ENCODE data around the gene ZNF764.
"Not testable (repeated sequence)": the region's sequence is repeated elsewhere in the genome, so short reads cannot be mapped to it uniquely, and the experiment has no call there.

ZNF764 gene

GRCh38 chr16:30527635-30528178 is 30.5 kb downstream of the ZNF764 start:
- no peak for DNase-seq (ENCODE audit: low read depth, low spot score)

- DNase-seq (ENCODE audit: low read depth, low spot score), result peak; percentile 91
These were observed 31.1 kb downstream of the ZNF764 start for GRCh38 chr16:30526823-30527634.

GRCh38 chr16:30526137-30526822 is 31.9 kb downstream of the ZNF764 start, which contains the start of gene ZNF768:
Gene ZNF768, minus strand, starts transcription at chr16:30526566. Its CDS starts 153 bp downstream, at chr16:30526413.
- no peak for DNase-seq (ENCODE audit: low read depth, low spot score)

GRCh38 chr16:30525844-30526136 is 32.4 kb downstream of the ZNF764 start:
- DNase-seq (ENCODE audit: low read depth, low spot score), result no peak

GRCh38 chr16:30524575-30525568 is 33.3 kb downstream of the ZNF764 start:
- no peak for DNase-seq (ENCODE audit: low read depth, low spot score)

GRCh38 chr16:30523768-30524574 is 34.2 kb downstream of the ZNF764 start:
- DNase-seq (ENCODE audit: low read depth, low spot score), result no peak

GRCh38 chr16:30522702-30523463 is 35.3 kb downstream of the ZNF764 start:
- not testable (repeated sequence) for DNase-seq (ENCODE audit: low read depth, low spot score)

GRCh38 chr16:30521873-30522641 is 36.1 kb downstream of the ZNF764 start:
- DNase-seq (ENCODE audit: low read depth, low spot score), result no peak

- no peak for DNase-seq (ENCODE audit: low read depth, low spot score)
These were observed 36.7 kb downstream of the ZNF764 start for GRCh38 chr16:30521476-30521872.

- DNase-seq (ENCODE audit: low read depth, low spot score), result no peak
These were observed 38.8 kb downstream of the ZNF764 start for GRCh38 chr16:30519120-30520049.

- DNase-seq (ENCODE audit: low read depth, low spot score), result no peak
These were observed 39.6 kb downstream of the ZNF764 start for GRCh38 chr16:30518552-30518951.

GRCh38 chr16:30515275-30515674 is 42.9 kb downstream of the ZNF764 start:
- no peak for DNase-seq (ENCODE audit: low read depth, low spot score)

- DNase-seq (ENCODE audit: low read depth, low spot score), result no peak
These were observed 46.7 kb downstream of the ZNF764 start for GRCh38 chr16:30511509-30511908.

- no peak for DNase-seq (ENCODE audit: low read depth, low spot score)
These were observed 47.7 kb downstream of the ZNF764 start for GRCh38 chr16:30510376-30510938.

GRCh38 chr16:30509081-30509765 is 49.0 kb downstream of the ZNF764 start:
- DNase-seq (ENCODE audit: low read depth, low spot score), result no peak

Measured in brain pericyte (primary cell).